LNCaP clone FGC (cell line): Measurements from ENCODE around the gene S100A14.

Experiments
- DNase-seq: peaks from one replicate; pipeline ENCODE4 v3.0.0-alpha.2; 2011; ENCODE audit warnings: low read depth
- H3K4me3 ChIP-seq: 2 replicates; pipeline ENCODE4 v1.5.1; 2011; ENCODE audit warnings: mild to moderate bottlenecking, low read depth, low read length, control low read depth
- TF ChIP-seq, protein P1 (sequence below): IDR thresholded peaks from 2 replicates; pipeline ENCODE4 v1.5.1; 2012; ENCODE audit warnings: mild to moderate bottlenecking; ENCODE audit not compliant: control insufficient read depth, insufficient read depth; ENCODE audit errors: extremely low read depth

S100A14 gene

DNA sequence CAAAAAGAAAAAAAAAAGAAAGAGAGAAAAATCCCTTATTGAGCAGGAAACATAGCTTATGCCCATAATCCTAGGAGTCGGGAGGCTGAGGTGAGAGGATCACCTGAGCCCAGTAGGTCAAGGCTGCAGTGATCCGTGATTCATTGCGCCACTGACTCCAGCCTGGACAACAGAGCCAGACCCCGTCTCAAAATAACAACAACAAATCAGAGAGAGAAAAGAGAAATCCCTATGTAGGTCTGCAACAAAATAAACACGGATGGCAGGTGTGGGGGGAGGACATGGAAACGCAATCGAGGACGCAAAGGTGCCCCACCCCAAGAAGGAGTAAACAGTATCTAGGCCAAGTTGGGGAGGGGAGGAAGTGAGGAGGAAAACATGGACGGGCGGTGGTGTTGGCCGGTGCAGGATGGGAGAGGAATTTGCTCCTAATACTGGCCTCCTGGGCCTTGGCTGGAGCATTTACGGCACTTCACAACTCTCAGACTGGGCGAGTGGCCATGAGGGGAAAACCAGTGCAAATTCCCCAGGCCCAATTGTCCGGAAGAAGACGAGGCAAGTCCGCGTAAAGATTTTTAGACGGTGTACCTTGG lies 17.1 kb upstream of the S100A14 start:
- TF ChIP-seq, protein P1, sequence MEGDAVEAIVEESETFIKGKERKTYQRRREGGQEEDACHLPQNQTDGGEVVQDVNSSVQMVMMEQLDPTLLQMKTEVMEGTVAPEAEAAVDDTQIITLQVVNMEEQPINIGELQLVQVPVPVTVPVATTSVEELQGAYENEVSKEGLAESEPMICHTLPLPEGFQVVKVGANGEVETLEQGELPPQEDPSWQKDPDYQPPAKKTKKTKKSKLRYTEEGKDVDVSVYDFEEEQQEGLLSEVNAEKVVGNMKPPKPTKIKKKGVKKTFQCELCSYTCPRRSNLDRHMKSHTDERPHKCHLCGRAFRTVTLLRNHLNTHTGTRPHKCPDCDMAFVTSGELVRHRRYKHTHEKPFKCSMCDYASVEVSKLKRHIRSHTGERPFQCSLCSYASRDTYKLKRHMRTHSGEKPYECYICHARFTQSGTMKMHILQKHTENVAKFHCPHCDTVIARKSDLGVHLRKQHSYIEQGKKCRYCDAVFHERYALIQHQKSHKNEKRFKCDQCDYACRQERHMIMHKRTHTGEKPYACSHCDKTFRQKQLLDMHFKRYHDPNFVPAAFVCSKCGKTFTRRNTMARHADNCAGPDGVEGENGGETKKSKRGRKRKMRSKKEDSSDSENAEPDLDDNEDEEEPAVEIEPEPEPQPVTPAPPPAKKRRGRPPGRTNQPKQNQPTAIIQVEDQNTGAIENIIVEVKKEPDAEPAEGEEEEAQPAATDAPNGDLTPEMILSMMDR, result no peak
- H3K4me3 ChIP-seq, result peak overlapping the region; percentile 97
- no peak for DNase-seq

DNA sequence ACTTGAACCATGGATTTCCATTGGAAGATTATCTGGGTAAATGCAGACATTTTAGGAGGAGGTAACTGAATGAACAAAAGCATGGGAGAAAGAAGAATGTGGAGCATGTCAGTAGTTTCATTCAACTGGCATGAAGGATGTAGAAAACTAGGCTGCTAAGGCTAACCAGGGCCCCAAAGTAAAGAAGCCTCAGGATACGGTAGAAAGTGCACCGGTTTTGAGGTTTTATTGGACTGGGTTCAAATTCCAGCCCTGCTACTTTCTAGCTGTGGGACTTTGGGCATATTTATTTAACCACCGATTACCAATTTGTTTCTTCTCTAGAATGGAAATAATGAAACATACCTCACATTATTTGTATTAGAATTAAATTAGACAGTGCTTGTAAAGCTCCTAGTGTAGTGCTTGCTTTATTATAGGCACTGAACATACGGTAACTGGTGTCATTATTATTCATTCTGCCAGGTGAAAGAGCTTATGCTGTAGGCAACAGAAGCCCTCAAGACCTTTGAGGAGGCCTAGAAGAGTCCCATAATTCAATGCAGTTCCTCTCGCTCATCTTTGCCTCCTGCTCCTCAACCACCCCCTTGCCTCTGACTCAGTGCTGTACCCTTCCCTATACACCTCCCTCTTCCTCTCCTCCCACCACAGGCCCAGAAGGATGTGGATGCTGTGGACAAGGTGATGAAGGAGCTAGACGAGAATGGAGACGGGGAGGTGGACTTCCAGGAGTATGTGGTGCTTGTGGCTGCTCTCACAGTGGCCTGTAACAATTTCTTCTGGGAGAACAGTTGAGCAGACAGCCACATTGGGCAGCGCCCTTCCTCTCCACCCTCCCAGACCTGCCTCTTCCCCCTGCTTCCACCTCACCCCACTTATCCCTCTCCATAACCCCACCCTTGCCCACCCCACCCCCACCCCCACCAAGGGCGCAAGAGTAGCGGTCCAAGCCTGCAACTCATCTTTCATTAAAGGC lies 15.2 kb upstream of the S100A14 start:
- TF ChIP-seq, protein P1, result no peak
- H3K4me3 ChIP-seq, result no peak overlapping the region
- no peak for DNase-seq

DNA sequence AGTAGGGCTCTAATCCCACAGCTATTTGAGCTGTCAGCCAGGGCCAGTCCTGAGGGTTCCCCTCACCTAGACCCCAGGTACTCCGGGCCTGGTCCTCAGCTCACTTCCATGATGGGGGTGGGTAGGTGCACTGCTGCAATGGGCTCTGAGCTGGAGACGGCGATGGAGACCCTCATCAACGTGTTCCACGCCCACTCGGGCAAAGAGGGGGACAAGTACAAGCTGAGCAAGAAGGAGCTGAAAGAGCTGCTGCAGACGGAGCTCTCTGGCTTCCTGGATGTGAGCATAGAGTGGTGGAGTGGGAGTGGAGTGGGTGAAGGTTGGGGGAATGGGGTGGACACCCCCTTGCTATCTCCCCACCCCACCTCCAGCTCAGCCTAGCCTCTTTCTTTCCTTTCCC lies 14.3 kb upstream of the S100A14 start:
- no peak overlapping the region for H3K4me3 ChIP-seq
- TF ChIP-seq, protein P1, result no peak
- no peak for DNase-seq

DNA sequence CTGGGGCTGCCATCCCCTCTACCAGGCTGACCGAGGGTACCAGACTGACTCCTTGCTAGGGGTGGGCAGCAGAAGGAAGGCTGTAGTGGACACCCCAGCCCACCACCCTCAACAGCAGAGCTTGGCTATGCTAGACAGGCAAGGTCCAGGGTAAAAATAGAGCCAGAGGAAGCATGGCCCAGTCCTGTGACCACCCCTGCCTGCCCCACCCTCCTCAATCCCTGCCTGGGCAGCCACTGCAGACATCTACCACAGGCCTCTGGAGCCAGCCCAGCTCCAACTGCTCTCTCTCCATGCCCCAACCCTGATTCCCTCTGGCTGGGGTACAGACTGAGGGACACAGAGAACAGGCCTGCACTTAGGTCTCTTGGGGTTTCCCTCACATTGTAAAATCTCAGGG lies 13.8 kb upstream of the S100A14 start:
- TF ChIP-seq, protein P1, result no peak
- no peak overlapping the region for H3K4me3 ChIP-seq
- no peak for DNase-seq

DNA sequence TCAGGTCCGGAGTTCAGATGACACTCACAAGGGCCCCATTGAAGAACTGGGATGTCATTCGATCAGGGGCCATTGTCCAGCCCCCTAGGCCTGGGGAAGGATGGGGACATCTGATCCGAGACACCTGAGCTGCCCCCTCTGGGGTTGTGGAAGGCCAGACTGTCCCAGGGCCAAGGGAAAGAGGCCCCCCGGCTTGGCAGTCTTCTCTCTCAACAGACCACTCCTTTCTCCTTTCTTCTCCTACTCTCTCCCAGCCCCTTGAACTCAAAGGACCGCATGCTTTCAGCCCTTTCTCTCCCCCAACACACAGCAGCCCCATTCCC lies 13.2 kb upstream of the S100A14 start:
- H3K4me3 ChIP-seq, result no peak overlapping the region
- TF ChIP-seq, protein P1, result no peak
- no peak for DNase-seq

DNA sequence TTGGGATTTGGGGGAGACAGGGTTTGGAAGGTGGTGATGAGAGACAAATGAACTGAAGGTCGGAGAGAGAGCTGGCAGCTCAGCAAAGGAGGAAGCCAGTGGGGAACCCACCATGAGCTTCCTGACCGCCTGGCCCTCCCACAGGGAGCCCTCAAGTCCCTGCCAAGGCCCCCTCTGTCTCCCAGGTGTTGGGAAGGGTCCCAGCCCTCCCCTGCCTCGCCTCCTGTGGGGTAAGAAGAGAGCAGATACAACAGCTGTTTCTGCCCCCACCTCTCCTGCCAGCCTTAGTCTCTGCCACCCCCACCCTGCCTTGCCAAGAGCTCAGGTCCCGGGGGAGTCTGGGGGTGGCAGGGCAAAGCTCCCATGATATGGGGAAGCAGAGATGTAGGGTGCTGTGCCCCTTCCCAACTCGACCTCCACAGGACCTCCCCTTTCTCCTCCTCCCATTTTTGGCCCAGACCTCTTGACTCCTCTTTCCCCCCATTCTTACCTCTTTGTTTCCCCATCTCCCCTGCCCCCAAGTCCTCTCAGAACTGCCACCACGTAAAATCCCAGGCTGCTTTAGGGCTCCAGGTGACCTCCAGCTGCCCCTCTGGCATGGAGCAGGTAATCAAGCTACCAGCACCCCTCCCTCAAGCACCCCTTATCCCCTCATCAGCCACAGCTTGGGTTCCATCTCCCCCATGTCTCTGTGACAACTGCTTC lies 12.7 kb upstream of the S100A14 start:
- DNase-seq, result no peak
- H3K4me3 ChIP-seq, result no peak overlapping the region
- TF ChIP-seq, protein P1, result no peak
